H9 (cell line): ENCODE results near the gene CCDC110. TPM values are rescaled to one million over a fixed set of nuclear protein-coding genes. Genes with fewer than 3 reads are reported as not detected.

Experiments used
- DNase-seq: peaks from one replicate; pipeline ENCODE4 v3.0.0-alpha.2; 2017
- H2AFZ ChIP-seq: one replicate; pipeline ENCODE4 v1.6.1; 2013; ENCODE audit warnings: mild to moderate bottlenecking, low read length, control low read depth, moderate library complexity
- H2AK5ac ChIP-seq: 2 replicates; pipeline ENCODE4 v1.6.1; 2013; ENCODE audit warnings: low read length, control low read depth, mixed read lengths; ENCODE audit not compliant: insufficient read length
- H2BK120ac ChIP-seq: one replicate; pipeline ENCODE4 v1.6.1; 2013; ENCODE audit warnings: low read depth, mild to moderate bottlenecking, low read length, control low read depth, inconsistent platforms; ENCODE audit not compliant: poor library complexity, severe bottlenecking
- H2BK12ac ChIP-seq: 2 replicates; pipeline ENCODE4 v1.6.1; 2013; ENCODE audit warnings: low read length, control low read depth, mixed read lengths, low read depth; ENCODE audit not compliant: insufficient read length
- H2BK15ac ChIP-seq: 2 replicates; pipeline ENCODE4 v1.6.1; 2013; ENCODE audit warnings: low read depth, low read length, control low read depth
- H2BK20ac ChIP-seq: one replicate; pipeline ENCODE4 v1.6.1; 2013; ENCODE audit warnings: low read depth, mild to moderate bottlenecking, low read length, control low read depth, inconsistent platforms; ENCODE audit not compliant: poor library complexity, severe bottlenecking
- H2BK5ac ChIP-seq: 2 replicates; pipeline ENCODE4 v1.6.1; 2013; ENCODE audit warnings: low read length, control low read depth, mixed read lengths; ENCODE audit not compliant: insufficient read length
- H3K14ac ChIP-seq: 2 replicates; pipeline ENCODE4 v1.6.1; 2013; ENCODE audit warnings: low read length, control low read depth; ENCODE audit not compliant: insufficient read depth
- H3K18ac ChIP-seq: 2 replicates; pipeline ENCODE4 v1.6.1; 2013; ENCODE audit warnings: low read depth, mild to moderate bottlenecking, mixed read lengths, low read length, control low read depth; ENCODE audit not compliant: insufficient read length
- H3K23ac ChIP-seq: 2 replicates; pipeline ENCODE4 v1.6.1; 2013; ENCODE audit warnings: low read length, control low read depth, mixed read lengths, low read depth; ENCODE audit not compliant: insufficient read length
- H3K23me2 ChIP-seq: 2 replicates; pipeline ENCODE4 v1.6.1; 2013; ENCODE audit warnings: low read depth, mild to moderate bottlenecking, mixed read lengths, low read length, control low read depth; ENCODE audit not compliant: insufficient read length, poor library complexity, severe bottlenecking
- H3K27ac ChIP-seq: 2 replicates; pipeline ENCODE4 v1.5.1; 2013; ENCODE audit warnings: low read length, control low read depth, mixed read lengths, low read depth; ENCODE audit not compliant: insufficient read length
- H3K27me3 ChIP-seq: 2 replicates; pipeline ENCODE4 v1.6.1; 2013; ENCODE audit warnings: low read length, control low read depth, inconsistent platforms; ENCODE audit not compliant: insufficient read depth
- H3K4ac ChIP-seq: 2 replicates; pipeline ENCODE4 v1.6.1; 2013; ENCODE audit warnings: low read depth, mild to moderate bottlenecking, control low read depth, inconsistent platforms, low read length, moderate library complexity
- H3K4me1 ChIP-seq: 2 replicates; pipeline ENCODE4 v1.6.1; 2013; ENCODE audit warnings: low read length, control low read depth, inconsistent platforms; ENCODE audit not compliant: insufficient read depth
- H3K4me2 ChIP-seq: 2 replicates; pipeline ENCODE4 v1.6.1; 2013; ENCODE audit warnings: low read length, control low read depth, mixed read lengths; ENCODE audit not compliant: insufficient read length, insufficient read depth
- H3K56ac ChIP-seq: 2 replicates; pipeline ENCODE4 v1.6.1; 2013; ENCODE audit warnings: low read depth, mild to moderate bottlenecking, mixed read lengths, low read length, control low read depth; ENCODE audit not compliant: insufficient read length
- H3K79me1 ChIP-seq: 2 replicates; pipeline ENCODE4 v1.6.1; 2013; ENCODE audit warnings: low read depth, mild to moderate bottlenecking, moderate library complexity, low read length, control low read depth, inconsistent platforms; ENCODE audit not compliant: insufficient read depth, poor library complexity, severe bottlenecking
- H3K79me2 ChIP-seq: 2 replicates; pipeline ENCODE4 v1.6.1; 2013; ENCODE audit warnings: low read length, control low read depth, inconsistent platforms; ENCODE audit not compliant: insufficient read depth
- H3K9ac ChIP-seq: 2 replicates; pipeline ENCODE4 v1.6.1; 2013; ENCODE audit warnings: low read length, control low read depth, mixed read lengths; ENCODE audit not compliant: insufficient read length; ENCODE audit errors: extremely low read depth
- H3K9me3 ChIP-seq: one replicate; pipeline ENCODE4 v1.6.1; 2013; ENCODE audit warnings: low read depth, low read length, inconsistent platforms; ENCODE audit not compliant: control insufficient read depth
- H3T11ph ChIP-seq: one replicate; pipeline ENCODE4 v1.6.1; 2013; ENCODE audit warnings: mild to moderate bottlenecking, low read length, control low read depth, inconsistent platforms
- H4K20me1 ChIP-seq: one replicate; pipeline ENCODE4 v1.6.1; 2013; ENCODE audit not compliant: control insufficient read depth, insufficient read length, insufficient read depth
- H4K5ac ChIP-seq: 2 replicates; pipeline ENCODE4 v1.6.1; 2013; ENCODE audit warnings: low read depth, mild to moderate bottlenecking, mixed read lengths, low read length, control low read depth; ENCODE audit not compliant: insufficient read length
- H4K8ac ChIP-seq: replicated peaks from 2 replicates; pipeline ENCODE4 v1.6.1; 2013; ENCODE audit warnings: low read length, control low read depth, mixed read lengths, low read depth; ENCODE audit not compliant: insufficient read length
- H4K91ac ChIP-seq: 2 replicates; pipeline ENCODE4 v1.6.1; 2013; ENCODE audit warnings: low read depth, mild to moderate bottlenecking, moderate library complexity, mixed read lengths, low read length, control low read depth; ENCODE audit not compliant: insufficient read length
- H3K27ac Mint-ChIP-seq, 3 experiments: 2 replicates in 2 of 3; 3 replicates in 1 of 3; pipeline ENCODE4 v1.8.0; 2020 to 2021; ENCODE audit warnings: mixed read lengths in 3 of 3, mild to moderate bottlenecking in 1 of 3, moderate library complexity in 1 of 3
- H3K27me3 Mint-ChIP-seq: 2 replicates; pipeline ENCODE4 v1.8.0; 2021; ENCODE audit warnings: low read depth, mild to moderate bottlenecking, moderate library complexity, mixed read lengths
- H3K36me3 Mint-ChIP-seq, 3 experiments: 2 replicates in 2 of 3; 3 replicates in 1 of 3; pipeline ENCODE4 v1.8.0; 2020 to 2021; ENCODE audit warnings: low read depth in 3 of 3, mixed read lengths in 3 of 3; ENCODE audit not compliant: insufficient read depth in 1 of 3
- H3K4me1 Mint-ChIP-seq, 2 experiments: 2 replicates each; pipeline ENCODE4 v1.8.0; 2020; ENCODE audit warnings: mixed read lengths in 2 of 2
- H3K4me3 Mint-ChIP-seq, 2 experiments: 2 replicates in 1 of 2; 3 replicates in 1 of 2; pipeline ENCODE4 v1.8.0; 2020 to 2021; ENCODE audit warnings: mild to moderate bottlenecking in 2 of 2, mixed read lengths in 2 of 2, moderate library complexity in 1 of 2
- H3K9me3 Mint-ChIP-seq, 2 experiments: 2 replicates in 1 of 2; 3 replicates in 1 of 2; pipeline ENCODE4 v1.8.0; 2020; ENCODE audit warnings: mild to moderate bottlenecking in 2 of 2, mixed read lengths in 2 of 2, moderate library complexity in 1 of 2
- WGBS: extraction: QIAGEN DNeasy Blood & Tissue Kit; methylation state at CpG from one replicate; pipeline ENCODE4 v1.1.7; 2013; ENCODE audit warnings: missing lambda C conversion rate, low lambda C conversion rate, mixed read lengths; ENCODE audit not compliant: insufficient read length; ENCODE audit errors: extremely low coverage; 5-methylcytosine and 5-hydroxymethylcytosine counted together
- total RNA-seq: library from RNA; stranded (reverse); gene quantifications from 2 replicates; pipeline ENCODE4 v1.2.1, GENCODE V29; 2021
- TF ChIP-seq, protein P1 (sequence below): fragments of 200-600 bp; sonication (generic); conservative IDR thresholded peaks from 3 replicates; pipeline ENCODE4 v1.8.0; 2021; ENCODE audit warnings: antibody characterized with exemption, mild to moderate bottlenecking

The CCDC110 gene
- total RNA-seq, 1 experiment from 2014 or later = 2.3 TPM

DNA sequence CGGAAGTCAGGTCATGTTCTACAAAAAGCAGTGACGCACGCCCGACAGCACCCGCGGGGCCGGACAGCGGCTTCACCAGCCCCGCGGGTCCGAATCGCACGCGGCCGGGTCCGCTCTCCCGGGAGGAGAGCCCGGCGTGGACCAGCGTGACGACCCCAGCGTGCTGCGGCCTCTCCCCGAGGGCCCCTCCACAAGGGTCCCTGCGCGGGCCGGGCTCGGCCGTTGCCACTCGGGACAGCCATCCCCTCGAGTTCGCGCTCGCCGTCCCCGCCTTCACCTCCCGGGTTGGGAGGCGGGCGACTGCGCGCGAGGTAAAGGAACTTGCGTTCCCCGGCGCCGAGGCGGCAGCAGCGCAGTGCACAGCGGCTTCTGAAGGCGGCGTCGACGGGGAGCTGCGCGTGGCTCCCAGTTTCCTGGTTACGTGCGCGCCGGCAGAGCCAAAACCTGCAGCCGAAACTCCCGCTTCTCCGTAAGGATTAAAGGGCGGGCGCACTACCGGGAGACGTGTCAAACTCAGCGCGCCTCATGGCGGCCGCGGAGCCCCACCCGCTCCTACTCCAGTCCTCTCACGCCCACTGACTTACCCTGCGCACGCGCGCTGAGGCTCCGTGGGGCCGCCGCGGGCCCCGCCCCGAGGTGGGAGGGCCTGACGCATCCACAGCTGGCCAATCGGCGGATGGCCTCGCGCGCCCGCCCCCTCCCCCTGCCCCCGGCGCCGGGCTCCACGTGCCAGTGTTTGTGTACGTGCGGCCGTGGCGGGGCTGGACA is 75.4 kb downstream of the CCDC110 start:
- H2AFZ ChIP-seq = no peak overlapping the region
- H4K91ac ChIP-seq = no peak overlapping the region
- peak overlapping the region in 1 of 3 experiments; percentile 88; a peak in 2 of 7 replicates for H3K27ac Mint-ChIP-seq
- H3K4ac ChIP-seq = no peak overlapping the region; the same call in 1 of the 2 replicates
- DNase-seq = peak; percentile 96
- no peak overlapping the region for H2AK5ac ChIP-seq
- H2BK5ac ChIP-seq = no peak overlapping the region
- no peak overlapping the region for H3T11ph ChIP-seq
- WGBS = no CpG with 5 or more reads among the region's 98 CpGs
- H3K23ac ChIP-seq = no peak overlapping the region
- no peak overlapping the region for H2BK12ac ChIP-seq
- H3K14ac ChIP-seq = peak overlapping the region; percentile 74
- H3K4me2 ChIP-seq = peak overlapping the region; percentile 72
- peak overlapping the region; percentile 81 to 87 for H3K4me3 Mint-ChIP-seq
- H3K4me1 ChIP-seq = no peaks in the 10 kb centered on the region
- no peak overlapping the region for H3K9ac ChIP-seq
- H2BK20ac ChIP-seq = no peak overlapping the region
- H3K9me3 ChIP-seq = no peaks in the 10 kb centered on the region
- H2BK120ac ChIP-seq = no peak overlapping the region
- peaks cover 0 to 31% (median 26%) of the 10 kb centered on the region in 3 experiments; a peak in 5 of 7 replicates for H3K36me3 Mint-ChIP-seq
- no peaks in the 10 kb centered on the region for H3K79me2 ChIP-seq
- H3K18ac ChIP-seq = peak overlapping the region; percentile 63
- H3K27ac ChIP-seq = no peak overlapping the region
- H4K5ac ChIP-seq = no peak overlapping the region
- H4K8ac ChIP-seq = no peak overlapping the region
- TF ChIP-seq, protein P1, sequence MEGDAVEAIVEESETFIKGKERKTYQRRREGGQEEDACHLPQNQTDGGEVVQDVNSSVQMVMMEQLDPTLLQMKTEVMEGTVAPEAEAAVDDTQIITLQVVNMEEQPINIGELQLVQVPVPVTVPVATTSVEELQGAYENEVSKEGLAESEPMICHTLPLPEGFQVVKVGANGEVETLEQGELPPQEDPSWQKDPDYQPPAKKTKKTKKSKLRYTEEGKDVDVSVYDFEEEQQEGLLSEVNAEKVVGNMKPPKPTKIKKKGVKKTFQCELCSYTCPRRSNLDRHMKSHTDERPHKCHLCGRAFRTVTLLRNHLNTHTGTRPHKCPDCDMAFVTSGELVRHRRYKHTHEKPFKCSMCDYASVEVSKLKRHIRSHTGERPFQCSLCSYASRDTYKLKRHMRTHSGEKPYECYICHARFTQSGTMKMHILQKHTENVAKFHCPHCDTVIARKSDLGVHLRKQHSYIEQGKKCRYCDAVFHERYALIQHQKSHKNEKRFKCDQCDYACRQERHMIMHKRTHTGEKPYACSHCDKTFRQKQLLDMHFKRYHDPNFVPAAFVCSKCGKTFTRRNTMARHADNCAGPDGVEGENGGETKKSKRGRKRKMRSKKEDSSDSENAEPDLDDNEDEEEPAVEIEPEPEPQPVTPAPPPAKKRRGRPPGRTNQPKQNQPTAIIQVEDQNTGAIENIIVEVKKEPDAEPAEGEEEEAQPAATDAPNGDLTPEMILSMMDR = no peak
- H2BK15ac ChIP-seq = no peak overlapping the region
- H3K56ac ChIP-seq = no peak overlapping the region
- H3K4me1 Mint-ChIP-seq = peaks cover 18 to 24% of the 10 kb centered on the region in 2 experiments
- no peaks in the 10 kb centered on the region for H4K20me1 ChIP-seq
- no peaks in the 10 kb centered on the region for H3K79me1 ChIP-seq
- peaks cover 2% of the 10 kb centered on the region; the same call in 1 of the 2 replicates for H3K27me3 Mint-ChIP-seq
- no peaks in the 10 kb centered on the region for H3K27me3 ChIP-seq
- H3K9me3 Mint-ChIP-seq = peaks cover 2 to 3% of the 10 kb centered on the region in 2 experiments; a peak in 4 of 5 replicates
- H3K23me2 ChIP-seq = peaks cover 9% of the 10 kb centered on the region
